GM13977 (cell line): ENCODE measurements around the gene KRT3.

Experiments
- DNase-seq: peaks from one replicate; pipeline ENCODE4 v3.0.0; 2012; ENCODE audit warnings: low spot score
- in situ Hi-C: fragments of 300-500 bp; cut with MboI; formaldehyde crosslinking; loops from one replicate; pipeline ENCODE4 v1.12.0; 2022; ENCODE audit warnings: low sequenced_read_pairs, low pct_unique_long_range_greater_than_20kb, mixed read lengths, inconsistent platforms; ENCODE audit not compliant: unreplicated experiment
- TF ChIP-seq, protein P1 (sequence below): IDR thresholded peaks from 2 replicates; pipeline ENCODE4 v1.5.1; 2012; ENCODE audit warnings: mild to moderate bottlenecking, control low read depth; ENCODE audit not compliant: insufficient read depth; ENCODE audit errors: extremely low read depth, missing control alignments

Gene KRT3

DNA sequence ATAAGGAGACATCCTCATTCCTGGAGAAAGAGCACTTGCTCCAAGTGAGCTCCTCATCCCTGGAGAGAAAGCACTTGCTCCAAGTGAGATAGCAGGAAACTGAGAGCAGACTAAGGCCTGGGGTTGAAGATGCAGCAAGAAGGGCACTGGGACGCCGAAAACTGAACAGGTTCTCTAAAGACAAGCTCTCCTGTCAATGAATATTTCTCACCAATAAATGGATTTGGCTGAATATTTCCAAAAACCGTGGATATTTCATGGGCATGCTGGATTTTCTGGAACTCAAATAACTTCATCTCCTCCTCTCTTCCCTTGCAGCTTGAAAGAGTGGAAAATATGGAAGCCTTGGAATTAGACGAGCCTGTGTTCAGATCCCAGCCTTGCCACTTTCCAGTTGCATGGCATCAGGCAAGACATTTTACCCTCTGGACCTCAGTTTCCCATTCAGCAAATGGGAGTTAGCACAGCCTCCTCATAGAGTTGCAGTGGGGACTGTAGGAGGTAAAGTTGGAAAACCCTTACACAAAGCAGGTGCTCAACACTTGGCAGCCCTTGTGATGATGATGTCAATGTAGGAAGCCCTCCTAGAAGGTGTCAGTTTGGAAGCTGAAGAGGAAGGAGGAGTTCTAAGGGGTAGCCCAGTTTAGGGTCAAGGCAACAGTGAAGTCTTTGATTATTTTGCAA, 14.4 kb downstream of the KRT3 start:
- no peak for DNase-seq
- in situ Hi-C loops, result no loop called here
- TF ChIP-seq, protein P1, sequence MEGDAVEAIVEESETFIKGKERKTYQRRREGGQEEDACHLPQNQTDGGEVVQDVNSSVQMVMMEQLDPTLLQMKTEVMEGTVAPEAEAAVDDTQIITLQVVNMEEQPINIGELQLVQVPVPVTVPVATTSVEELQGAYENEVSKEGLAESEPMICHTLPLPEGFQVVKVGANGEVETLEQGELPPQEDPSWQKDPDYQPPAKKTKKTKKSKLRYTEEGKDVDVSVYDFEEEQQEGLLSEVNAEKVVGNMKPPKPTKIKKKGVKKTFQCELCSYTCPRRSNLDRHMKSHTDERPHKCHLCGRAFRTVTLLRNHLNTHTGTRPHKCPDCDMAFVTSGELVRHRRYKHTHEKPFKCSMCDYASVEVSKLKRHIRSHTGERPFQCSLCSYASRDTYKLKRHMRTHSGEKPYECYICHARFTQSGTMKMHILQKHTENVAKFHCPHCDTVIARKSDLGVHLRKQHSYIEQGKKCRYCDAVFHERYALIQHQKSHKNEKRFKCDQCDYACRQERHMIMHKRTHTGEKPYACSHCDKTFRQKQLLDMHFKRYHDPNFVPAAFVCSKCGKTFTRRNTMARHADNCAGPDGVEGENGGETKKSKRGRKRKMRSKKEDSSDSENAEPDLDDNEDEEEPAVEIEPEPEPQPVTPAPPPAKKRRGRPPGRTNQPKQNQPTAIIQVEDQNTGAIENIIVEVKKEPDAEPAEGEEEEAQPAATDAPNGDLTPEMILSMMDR, result no peak

DNA sequence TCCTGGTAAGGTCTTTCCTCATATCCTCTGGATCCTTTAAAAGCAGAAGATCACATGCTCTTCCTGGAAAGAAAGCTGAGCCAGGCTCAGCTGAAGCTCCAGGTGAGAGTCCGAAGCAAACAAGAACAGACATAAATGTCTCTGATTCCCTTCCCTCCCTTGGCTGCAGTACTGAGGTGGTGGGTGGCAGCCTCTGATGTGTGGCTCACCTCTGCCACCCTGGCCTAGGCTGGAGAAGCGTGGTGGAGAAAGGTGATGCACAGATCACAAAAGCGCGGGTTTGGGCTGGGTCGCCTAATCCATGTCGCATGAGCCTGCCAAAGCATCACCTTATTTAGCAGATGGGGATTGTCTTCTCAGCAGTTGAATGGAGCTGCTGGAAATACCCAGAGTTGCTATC, 16.0 kb downstream of the KRT3 start:
- in situ Hi-C loops, result no loop called here

DNA sequence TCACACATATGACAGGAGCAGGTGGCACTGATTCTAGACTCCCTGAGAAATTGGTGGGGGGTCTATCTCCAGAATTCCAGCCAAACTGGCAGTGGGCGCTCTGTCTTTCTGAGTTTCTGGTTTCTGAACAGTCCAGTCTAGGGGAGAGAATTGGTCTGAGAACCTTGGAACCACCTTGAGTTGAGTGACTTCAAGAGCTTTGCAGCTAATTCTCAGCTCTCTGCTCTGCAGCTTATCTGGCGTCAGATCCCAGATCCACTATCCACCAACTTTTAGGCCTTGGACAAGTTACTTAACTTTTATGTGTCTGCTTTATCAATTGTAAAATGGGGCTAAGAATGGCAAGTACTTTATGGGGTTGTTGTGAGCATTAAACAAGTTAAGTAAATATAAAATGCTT, 17.1 kb downstream of the KRT3 start:
- TF ChIP-seq, protein P1, result no peak
- in situ Hi-C loops, result no loop called here
- DNase-seq, result no peak

More for the DNA sequence above, 16.0 kb downstream of the KRT3 start:
- no peak for DNase-seq
- TF ChIP-seq, protein P1, result no peak

DNA sequence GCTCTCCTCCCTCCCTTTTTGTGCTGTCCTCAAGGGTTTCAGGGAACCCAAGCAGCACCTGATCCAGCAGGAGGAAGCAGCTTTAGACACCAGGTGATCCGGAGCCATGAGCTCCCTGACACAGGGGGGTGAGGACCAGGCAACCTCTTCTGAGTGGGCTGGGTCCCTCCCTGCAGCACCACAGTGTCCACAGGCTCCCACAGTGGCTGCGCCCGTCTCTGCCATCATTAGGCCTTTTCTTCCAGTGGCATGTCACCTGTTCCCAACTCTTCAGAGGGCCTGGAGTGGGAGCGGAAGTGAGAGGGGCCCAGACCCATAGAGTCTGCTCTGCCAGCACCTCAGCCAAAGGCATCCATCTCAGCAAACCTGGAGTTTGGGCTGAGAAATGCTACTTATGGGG, 18.4 kb downstream of the KRT3 start:
- DNase-seq, result no peak
- in situ Hi-C loops, result no loop called here
- TF ChIP-seq, protein P1, result no peak

DNA sequence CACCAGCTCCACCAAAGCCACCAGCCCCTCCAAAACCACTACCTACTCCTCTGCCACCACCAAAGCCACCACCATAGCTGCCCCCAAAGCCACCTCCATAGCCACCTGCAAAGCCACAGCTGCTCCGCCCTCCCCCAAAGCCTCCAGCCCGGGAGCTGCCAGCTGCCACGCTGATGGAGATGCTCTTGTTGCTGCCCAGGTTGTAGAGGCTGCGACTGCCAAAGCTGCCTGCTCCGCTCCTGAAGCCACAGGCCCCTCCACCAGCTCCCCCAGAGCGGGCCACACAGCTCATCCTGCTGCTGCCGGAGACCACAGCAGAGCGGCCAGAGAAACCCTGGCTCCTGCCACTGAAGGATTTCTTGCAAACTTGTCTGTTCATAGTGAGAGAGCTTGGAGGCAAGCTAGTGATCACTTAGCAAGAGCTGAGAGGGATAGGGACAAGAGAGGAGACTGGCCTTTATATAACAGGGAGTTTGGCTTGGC, 19.0 kb downstream of the KRT3 start, which contains the start of gene KRT76:
Gene KRT76, minus strand, starts transcription at position 433 of the 483 bp plus-strand sequence. Its CDS starts 54 bp downstream, at position 379.
- in situ Hi-C loops, result no loop called here
- DNase-seq, result no peak
- TF ChIP-seq, protein P1, result no peak

DNA sequence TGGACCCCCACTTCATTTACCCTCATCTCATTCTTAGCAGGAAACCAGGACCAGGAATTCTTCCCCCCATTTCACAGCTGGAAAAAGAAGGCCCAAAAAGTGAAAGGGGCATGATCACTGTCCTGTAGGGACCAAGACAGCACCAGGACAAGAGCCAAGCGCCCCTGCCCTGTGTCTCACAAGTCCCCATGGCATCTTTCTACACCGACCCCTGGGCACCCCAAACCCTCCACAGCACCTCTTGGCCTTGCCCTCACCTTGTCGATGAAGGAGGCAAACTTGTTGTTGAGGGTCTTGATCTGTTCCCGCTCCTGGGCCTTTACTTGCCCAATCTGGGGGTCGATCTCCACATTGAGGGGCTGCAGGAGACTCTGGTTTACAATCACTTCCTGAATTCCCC, 19.5 kb downstream of the KRT3 start:
- TF ChIP-seq, protein P1, result no peak
- no peak for DNase-seq
- in situ Hi-C loops, result no loop called here
